DMS 273 treated with DMSO at 0.1 percent for 48 hours (cell line): Measurements from ENCODE around the gene PTPRM.

ENCODE experiments used
- DNase-seq: peaks from one replicate; lab custom pipeline; 2025; lab: John Stamatoyannopoulos, UW

The PTPRM gene

GRCh38 chr18:7629416-7629815, 62.3 kb downstream of the PTPRM start:
- DNase-seq: no peak

- DNase-seq: no peak
Measured at GRCh38 chr18:7630731-7631442, 63.8 kb downstream of the PTPRM start.

- no peak for DNase-seq
Measured at GRCh38 chr18:7632152-7633098, 65.3 kb downstream of the PTPRM start.

GRCh38 chr18:7633171-7633570, 66.1 kb downstream of the PTPRM start:
- no peak for DNase-seq

- no peak for DNase-seq
Measured at GRCh38 chr18:7635948-7636347, 68.8 kb downstream of the PTPRM start.

- no peak for DNase-seq
Measured at GRCh38 chr18:7637269-7637668, 70.2 kb downstream of the PTPRM start.

- DNase-seq: no peak
Measured at GRCh38 chr18:7638321-7638720, 71.2 kb downstream of the PTPRM start.

- no peak for DNase-seq
Measured at GRCh38 chr18:7641813-7642212, 74.7 kb downstream of the PTPRM start.

GRCh38 chr18:7642331-7642890, 75.3 kb downstream of the PTPRM start:
- DNase-seq: no peak

- DNase-seq: no peak
Measured at GRCh38 chr18:7645756-7646155, 78.6 kb downstream of the PTPRM start.

GRCh38 chr18:7646174-7646886, 79.2 kb downstream of the PTPRM start:
- no peak for DNase-seq

GRCh38 chr18:7647500-7647899, 80.4 kb downstream of the PTPRM start:
- no peak for DNase-seq

- no peak for DNase-seq
Measured at GRCh38 chr18:7657050-7657449, 89.9 kb downstream of the PTPRM start.

- DNase-seq: no peak
Measured at GRCh38 chr18:7657937-7658336, 90.8 kb downstream of the PTPRM start.

GRCh38 chr18:7658701-7659100, 91.6 kb downstream of the PTPRM start:
- DNase-seq: no peak

- DNase-seq: no peak
Measured at GRCh38 chr18:7661207-7661606, 94.1 kb downstream of the PTPRM start.

GRCh38 chr18:7662866-7663265, 95.8 kb downstream of the PTPRM start:
- DNase-seq: no peak

GRCh38 chr18:7663366-7664312, 96.5 kb downstream of the PTPRM start:
- DNase-seq: no peak

GRCh38 chr18:7666195-7666776, 99.2 kb downstream of the PTPRM start:
- DNase-seq: no peak

GRCh38 chr18:7668392-7668791, 101.3 kb downstream of the PTPRM start:
- no peak for DNase-seq

- DNase-seq: no peak
Measured at GRCh38 chr18:7669361-7669760, 102.2 kb downstream of the PTPRM start.
